Measurements from ENCODE around the gene HEG1.

Gene HEG1

DNA sequence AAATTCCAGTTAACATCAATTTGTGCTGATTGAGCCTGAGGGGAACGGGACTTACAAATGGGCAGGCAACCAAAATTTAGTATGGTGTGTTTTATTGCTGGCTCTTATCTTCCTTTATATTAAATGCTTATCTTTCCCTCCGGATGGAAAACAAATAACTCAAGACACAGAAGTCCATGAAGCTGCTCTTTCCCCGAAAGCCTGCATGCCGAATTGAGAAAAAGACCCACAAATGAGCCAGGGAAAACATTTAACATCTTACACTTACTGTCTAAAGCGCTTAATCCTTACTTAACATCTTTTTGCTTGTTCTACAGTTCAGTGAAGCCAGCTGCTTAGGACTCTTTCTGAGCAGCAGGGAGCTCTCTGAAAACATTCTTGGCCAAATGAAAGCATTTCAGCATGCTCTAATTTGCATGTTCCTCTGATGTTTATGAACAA is 49.5 kb downstream of the HEG1 start:
- no peak for DNase-seq

DNA sequence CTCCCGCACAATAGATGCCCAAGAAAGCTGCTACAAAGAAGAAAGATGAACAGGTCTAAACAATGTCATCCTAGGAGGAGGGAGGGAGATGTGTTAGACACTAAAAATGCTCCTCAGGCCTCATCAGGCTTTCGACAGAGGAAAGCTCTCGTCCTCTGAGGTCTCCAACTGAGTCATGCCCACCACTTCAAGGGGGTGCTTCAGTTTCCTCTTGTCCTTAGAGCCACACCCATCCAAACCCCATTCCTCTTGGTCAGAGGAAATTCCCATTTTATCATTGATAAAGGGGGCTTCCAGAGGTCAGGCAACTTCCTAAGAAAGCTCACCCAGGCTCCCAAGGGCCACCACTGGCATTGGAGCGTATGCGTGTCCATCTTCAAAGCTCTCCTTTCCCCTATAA is 50.1 kb downstream of the HEG1 start:
- no peak for DNase-seq

DNA sequence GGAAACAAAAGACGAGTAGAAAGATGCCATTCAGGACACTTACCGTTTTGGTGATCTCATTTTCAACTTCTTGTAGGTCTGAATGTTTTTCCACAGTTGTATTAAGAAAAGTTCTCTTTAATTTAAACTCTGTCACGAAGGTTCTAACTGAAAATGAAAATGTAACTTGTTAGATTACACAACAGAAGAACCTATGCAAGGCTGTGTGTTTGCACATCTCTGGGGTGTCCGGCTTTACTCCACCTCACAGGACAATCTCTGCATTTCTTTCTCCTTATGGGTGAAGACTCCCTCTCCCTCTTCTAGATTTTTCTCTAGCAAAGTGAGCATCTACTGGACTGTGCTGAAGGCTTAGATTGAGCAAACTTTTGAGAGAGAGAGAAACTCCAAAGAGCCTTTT is 50.6 kb downstream of the HEG1 start:
- DNase-seq = no peak

DNA sequence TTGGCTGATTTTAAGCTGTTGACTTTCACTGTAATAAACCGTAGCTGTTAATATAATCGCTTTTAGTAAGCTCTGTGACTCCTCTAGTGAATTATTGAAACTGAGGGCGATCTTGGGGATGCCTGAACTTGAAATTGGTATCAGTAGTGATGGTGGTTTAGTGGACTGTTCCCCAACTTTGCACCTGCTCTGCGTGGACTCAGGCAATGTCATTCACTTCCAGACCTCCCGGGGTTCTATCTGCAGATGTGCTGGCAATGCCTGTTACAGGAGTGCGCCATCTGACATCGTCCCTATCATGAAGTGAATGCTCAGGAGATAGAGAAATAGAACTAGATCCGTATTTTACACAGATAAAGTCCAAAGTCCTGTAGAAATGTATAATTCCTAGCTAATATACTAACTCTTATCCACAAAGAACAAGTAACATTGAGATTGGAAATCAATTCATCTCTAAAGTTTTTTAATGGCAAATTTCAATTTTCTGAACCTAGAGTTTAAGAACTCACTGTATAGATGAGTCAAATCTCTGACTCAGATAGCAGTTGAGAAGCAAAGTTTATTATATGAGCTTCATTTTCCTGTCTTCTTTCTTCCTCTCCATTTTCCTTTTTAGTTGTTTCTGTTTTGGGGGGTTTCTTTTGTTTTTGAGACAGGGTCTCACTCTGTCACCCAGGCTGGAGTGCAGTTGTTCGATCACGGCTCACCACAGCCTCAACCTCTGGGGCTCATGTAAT is 51.8 kb downstream of the HEG1 start:
- no peak for DNase-seq

DNA sequence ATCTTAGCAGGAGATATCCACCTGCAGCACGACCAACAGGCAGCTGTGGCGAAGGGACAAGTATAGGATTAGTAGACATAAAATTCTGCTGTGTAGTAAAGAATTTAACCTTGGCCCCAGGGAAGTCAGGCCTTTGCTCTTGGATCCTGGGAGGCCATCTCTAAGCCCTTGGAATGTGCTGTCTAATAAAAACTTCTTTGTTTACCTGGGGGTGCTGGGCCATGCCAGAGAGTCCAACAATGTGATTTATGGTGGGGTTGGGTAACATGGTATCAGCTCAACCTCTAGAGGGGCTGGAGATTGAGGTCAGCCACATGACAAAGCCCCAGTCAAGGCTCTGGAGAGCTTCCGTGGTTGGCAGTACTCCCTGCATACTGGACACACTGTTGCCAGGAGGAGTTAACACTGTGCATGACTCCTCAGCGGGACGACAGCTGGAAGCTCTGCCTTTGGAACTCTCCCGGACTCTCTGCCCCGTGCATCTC is 52.4 kb downstream of the HEG1 start:
- no peak for DNase-seq

DNA sequence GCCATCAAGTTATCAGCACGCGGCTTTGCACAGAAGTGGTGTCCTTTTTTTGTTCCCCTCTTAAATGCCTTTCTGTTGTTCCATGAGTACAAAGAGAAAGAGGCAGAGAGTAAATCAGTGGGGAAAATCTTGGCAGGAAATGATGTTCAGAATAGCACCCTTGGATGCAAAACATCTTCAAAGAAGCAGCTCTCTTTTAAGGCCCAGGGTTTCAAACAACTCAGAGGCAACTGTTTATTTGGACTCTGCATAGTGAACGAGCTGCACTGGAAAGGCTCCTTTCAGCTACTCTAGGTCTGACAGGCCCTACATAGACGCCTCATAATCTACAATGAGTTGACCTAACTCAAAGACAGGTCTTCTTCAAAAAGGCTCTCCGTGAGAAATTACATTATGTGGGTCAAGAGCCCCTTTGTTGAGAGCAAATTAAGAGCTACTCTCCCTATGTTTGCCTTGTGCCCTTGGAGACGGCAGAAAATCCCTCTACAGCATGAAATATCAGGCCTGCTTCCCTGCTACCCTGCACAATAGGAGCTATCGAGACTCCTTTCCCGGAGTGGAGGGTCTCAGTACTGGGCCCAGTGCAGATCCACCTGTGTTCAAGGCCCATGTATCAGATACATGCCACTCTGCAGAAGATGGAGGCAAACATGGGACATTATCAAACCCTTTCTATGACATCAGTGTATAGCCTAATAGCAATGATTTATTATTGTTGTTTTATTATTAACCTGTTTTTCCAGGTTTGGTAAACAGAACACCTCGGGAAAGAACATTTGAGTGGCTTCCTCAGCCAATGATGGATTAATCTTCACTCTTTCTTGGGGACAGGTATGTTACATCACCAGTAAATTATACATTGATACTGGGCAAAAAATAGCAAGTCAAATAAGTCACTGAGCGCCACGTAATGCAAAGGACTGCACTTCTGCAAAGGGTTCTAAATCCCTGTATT is 53.1 kb downstream of the HEG1 start:
- no peak for DNase-seq

DNA sequence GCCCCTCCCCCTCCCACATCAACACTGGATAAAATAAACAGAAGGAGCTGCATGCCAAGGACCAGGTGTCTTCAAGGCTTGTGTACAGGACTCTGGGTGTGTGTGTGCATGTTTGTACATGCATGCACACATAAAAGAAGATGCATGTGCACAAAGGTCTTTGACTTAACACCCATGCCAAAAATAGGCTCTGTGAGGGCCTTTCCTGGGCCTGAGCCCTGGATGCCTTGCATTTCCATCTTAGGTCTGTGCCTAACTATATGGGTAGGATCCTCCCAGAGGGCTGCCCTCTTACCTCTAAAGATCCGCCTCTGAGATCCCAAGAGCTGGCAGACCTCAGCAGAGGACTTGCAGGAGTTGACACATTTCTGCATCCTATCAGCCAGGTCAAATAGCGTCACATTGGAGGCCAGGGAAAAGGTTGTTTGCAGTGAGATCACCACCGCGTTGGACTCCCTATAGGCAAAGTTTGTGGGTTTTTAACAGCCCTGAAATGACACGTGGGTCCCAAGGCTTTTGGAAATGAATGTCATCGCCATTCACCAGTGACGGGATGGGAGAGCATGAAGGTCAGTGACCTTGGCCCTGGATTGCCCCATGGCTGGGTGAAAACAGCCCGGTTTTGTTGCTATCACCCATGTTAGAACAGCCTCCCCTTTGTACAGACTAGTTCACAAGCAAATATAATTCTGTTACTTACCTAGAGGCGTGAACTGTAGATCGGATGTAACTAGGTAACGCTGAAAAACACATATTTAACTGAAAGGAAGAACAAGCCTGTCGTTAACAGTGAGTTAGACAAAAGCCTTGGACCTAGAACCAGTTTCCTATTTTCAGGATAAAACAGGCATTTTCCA is 54.0 kb downstream of the HEG1 start:
- DNase-seq = no peak

DNA sequence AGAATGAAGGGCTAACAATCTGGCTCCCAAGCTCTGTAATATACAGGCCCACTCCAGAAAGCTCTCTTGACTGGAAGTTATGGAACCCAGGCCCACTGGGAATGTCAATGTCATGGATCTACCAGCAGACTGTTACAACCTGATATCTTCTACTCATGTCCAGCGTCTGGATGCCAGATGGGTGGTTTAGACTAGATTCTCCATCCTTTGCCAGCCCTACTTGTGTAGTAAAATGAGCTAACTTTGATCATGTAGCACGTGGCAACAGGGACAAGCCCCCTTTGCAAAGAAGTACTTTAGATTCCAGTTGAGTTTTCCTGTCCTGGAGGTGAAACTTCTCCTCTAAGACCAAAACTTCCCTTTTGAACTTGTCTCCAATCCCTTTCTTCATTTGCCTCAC is 55.1 kb downstream of the HEG1 start:
- no peak for DNase-seq

DNA sequence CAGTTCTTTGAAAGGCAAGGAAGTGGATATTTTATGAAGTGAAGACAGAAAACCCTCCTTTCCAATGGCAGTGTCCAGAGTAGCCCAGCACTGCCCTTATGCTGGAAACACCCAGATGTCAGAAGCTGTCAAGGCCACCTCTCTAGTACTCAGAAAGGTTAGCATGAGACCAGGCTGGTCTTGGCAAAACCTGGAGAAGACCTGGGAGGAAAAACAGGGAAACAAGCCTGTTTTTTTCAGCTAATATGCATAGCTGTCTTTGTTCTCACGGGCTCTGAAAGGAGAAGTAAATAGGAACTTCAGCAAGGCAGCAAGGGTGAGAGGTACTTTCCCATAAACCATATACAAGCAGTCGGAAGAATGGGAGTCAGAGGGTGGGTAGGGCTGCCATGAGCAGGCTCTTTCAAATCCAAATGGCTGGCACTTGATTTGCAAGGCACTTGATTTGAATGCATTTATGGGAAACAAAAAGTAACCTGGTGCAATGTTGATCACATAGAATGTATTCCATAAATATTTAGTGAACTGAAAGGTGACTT is 55.8 kb downstream of the HEG1 start:
- no peak for DNase-seq

DNA sequence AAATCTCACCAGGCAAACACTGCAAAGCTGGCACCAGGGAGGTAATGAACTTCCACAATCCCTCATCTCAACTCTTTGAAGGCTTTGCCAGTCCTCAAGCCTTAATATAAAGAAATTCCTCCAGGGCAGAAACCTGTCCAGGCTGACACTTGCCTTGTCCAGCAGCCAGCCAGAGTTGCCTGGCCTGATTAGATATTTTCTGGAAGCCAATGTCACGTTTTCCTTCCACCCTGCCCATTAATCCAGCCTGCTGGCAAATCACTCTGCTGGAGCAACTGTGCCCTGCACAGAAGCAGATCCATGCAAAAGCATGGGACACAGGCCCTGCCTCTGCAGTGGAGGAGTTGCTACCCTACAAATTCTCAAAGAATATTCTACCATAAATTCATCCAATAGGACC is 56.5 kb downstream of the HEG1 start:
- DNase-seq = no peak

DNA sequence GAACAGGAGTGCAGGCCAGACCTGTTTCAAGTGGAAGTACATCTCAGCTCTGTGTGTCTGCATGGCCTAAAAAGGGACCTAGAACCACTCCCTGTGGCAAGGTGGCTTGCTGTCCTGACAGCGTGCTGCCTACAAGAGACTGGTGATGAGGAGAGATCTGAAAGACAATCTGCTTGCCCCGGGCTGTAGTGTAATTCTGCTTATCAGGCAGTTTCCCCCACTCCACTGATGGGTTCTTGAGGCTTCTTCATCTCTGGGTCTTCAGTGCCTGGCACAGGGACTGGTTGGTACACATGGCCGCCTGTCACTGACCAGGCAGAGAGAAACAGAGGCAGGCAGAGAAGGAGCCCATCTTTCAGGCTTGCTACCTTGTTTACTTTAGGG is 57.6 kb downstream of the HEG1 start:
- DNase-seq = no peak

DNA sequence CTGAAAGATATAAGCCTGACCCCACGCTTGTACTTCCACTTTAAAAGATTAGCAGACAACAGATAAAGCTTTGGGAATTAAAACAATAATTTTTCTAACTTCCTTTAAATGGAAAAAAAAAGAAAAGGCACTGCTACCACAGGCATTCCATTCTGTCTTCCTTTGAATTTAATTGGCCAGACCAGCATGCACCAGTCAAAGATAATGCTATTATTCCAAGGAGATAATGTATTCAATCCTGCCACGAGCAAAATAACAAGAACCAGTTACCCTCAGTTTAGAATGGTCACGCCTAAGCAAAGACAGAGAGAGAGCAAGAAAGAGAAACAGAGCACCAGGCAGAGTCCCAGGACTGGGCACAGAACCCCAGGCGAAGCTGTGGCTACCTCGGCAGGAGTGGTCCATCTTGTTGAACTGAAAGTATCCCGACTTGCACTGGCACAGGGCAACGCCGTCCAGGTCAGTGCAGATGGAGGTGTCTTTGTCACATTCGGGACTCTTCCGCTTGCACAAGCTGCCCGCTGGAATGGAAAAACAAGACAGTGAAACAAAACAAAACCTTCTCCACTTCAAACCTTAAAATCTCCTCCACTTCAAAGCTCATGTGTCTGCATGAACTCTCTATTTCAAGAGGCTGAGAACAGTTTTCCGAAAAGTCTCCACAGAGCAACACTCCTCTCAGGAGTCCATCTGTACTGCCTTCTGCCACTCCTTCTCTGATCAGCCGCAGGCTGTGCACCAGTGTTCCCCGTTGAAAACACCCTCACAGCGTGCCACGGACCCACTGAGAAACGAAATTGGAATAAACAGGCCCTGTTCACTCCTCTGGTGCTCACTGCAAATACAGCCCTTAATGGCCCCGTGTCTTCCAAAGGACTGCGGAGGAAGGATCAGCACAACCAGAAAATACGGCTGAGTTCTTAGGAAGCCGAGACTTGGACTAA is 58.2 kb downstream of the HEG1 start:
- DNase-seq = no peak

DNA sequence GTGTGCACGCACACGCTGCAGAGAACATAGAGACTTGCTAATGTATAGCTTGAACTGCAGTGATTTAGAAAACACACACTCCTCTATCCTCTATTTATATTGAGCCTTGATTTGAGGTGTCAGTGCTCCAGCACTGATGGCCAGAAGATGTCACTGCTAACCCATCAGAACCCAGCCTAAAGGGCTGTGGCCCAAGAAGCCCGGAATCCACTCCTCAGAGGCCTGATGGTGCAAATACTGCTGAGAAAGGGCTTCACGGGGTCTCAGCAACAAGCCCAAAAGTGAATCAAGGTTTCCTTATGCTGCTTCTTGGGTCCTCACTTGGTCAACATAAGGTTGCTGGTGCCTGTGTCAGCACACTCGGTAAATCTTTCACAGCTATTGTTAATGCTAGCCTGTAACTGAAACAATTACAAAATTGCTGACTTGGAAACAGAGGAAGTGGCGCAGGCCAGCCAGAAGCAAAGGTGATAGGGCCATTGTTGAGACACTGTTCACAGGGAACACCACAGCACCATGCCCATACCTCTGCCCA is 60.3 kb downstream of the HEG1 start:
- peak; percentile 74 for DNase-seq

DNA sequence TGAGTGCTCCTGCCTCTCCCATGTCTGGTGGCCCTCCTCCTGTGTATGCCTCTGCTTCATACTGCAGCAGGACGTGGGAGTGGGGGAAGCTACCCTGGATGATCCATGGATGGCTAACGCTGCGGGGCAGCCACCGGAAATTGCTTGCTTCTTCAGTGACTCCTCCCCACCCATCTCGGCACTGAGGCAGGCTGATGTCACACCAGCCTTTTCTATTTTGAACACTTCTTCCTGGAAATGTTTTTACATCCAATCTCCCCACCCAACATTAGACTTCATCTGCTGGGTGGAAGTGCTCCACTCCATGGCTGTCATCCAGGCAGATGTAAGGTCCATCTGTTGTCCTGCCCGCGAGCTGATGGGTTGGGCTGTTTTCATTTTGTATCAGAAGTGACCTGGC is 62.3 kb downstream of the HEG1 start:
- no peak for DNase-seq

DNA sequence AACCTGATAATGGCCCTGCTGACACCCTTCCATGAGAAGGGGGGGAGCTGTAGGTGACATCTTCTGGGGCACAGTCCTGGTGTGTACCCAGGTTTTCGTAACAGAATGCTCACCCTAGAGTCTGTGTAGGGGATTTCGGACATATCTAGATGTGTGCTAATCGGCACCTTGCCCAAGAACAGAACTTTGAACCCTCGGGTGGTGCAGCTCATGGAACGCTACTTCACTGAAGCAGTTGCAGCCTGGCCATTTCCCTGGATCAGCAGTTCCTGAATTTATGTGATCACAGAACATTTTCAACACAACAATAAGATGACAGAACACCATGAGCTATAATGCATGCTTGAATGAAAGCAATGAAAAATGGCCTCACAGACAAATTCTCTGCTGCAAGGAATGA is 63.8 kb downstream of the HEG1 start:
- DNase-seq = no peak

DNA sequence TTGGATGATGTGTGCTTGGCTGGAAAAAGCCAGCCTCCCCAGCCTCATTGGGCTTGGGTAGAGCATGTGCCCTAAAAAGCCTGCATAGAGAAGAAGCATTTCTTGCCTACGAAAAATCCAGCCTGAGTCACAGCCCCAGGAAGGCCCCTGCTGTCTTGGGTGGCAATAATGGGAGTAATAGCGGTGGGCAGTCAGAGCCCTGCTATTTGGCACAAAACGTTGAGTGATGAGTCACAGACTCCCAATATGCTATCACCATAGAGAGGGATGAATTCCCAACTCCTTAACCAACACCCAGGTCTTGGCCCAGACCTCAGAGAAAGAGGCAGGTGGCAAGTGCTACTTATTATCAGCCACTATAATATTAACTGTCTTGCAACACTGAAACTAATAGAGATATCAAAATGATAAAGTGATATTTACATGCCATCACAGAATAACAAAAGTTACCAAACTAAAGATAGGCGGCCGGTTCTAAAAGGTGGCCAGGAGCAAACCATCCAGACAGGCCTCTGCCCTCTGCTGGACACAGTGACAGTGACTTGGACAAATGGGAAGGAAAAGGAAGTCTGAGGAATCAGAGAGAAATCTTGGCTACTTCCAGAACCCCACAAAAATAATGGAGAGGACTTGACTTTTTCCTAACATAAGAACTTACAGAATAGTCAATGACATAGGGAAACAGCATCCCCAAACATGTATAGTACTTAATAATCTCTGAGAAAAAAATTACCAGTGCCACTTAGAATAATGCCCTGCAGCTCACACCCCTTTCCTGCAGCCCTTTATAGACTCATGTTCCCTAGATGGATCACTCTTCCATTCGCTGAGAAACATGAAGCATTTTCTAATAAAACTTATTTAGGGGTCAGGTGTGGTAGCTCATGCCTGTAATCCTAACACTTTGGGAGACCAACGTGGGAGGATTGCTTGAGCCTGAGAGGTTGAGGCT is 69.3 kb downstream of the HEG1 start:
- DNase-seq = peak; percentile 54

DNA sequence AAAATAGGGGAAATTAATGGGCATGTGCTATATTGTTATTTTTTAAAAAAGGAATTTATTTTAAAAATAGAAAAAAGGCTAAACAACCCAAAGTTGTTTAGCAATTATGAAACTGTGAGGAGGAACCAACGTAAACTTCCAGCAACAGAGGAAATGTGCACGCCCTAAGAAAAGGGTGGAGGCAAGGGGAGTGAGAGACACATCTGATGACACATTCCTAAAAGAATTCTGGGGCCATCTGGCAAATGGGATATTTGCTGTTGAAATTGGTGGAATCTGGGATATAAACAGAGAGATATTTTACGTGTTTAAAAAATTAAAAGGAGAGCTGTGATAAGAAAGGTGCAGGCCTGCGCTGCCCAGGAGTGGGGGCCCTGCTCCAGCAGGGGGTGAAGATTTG is 70.4 kb downstream of the HEG1 start:
- DNase-seq = no peak

DNA sequence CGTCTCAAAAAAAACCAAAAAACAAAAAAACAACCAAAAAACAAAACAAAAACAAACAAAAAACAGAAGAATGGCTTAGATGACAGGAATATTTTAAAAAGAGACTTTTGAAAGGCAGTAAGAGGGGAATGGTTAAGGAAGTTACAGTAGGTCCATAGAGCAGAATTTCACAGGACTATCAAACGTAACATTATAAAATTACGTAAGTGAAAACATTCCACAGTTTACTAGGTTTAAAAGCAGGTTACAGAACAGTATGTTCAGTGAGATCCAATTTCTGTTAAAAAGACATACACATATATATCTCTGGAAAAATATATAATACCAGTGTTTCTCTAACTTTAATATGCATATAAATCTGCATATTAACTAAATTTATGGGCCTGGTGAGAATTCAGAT is 71.0 kb downstream of the HEG1 start:
- DNase-seq = no peak

DNA sequence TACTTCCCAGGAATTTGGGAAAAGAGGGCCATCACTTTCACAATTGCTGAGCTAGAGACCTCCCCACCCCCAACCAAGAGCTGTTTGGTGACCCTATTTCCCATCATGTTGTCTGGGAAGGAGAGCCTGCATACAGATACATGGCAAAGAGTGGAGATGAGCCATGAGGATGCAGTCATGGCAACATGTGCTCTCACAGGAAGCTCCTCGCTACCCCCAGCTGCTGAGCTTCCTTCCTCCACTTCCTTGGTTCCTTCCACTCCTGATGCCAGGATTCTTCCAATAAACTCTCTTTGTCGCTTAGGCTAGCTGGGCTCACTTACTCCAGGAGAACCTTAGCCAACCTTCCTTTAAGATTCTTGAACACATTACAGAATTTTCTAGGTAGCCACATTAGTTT is 72.9 kb downstream of the HEG1 start:
- no peak for DNase-seq

DNA sequence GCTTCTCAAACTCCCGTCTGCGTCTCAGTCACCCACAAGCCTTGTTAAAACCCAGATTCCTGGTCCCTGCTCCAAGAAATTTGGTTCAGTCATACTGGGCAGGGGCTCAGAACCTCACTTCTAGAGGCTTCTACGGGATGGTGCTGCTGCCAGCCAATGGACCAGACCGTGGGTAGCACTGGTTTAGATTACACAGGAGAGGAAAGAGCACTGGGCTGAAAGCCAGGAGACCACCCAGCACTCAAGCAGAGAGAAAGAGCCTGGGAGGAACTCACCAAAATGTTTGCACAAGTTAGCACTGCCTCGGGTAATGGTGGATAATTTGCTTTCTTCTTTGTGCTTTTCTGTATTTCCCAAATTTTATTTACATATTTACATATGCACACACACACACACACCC is 74.3 kb downstream of the HEG1 start:
- no peak for DNase-seq
